AG04450 (cell line): ENCODE measurements around the gene SYP. TPM values are rescaled to one million over a fixed set of nuclear protein-coding genes. Genes with fewer than 3 reads are reported as not detected.

ENCODE experiments used
- CTCF ChIA-PET: fragments of 300-600, 350-600 bp; formaldehyde crosslinking; extraction: SDS; loops from one replicate; lab custom pipeline; 2022; ENCODE audit warnings: antibody characterized with exemption, inconsistent platforms; lab: Charles Lee
- POLR2A ChIA-PET: fragments of 350-600 bp; formaldehyde crosslinking; extraction: SDS; loops from one replicate; lab custom pipeline; 2021; ENCODE audit warnings: antibody characterized with exemption, inconsistent platforms; lab: Yijun Ruan, JAX
- DNase-seq: peaks from one replicate; pipeline ENCODE4 v3.0.0-alpha.2; 2011; ENCODE audit warnings: low read depth, low spot score
- H3K27ac ChIP-seq: one replicate; pipeline ENCODE4 v1.5.1; 2012; ENCODE audit warnings: low read depth, low read length, control low read depth
- H3K27me3 ChIP-seq: one replicate; pipeline ENCODE4 v1.6.0; 2012; ENCODE audit warnings: low read length; ENCODE audit not compliant: control insufficient read depth, insufficient read depth
- H3K4me3 ChIP-seq: 2 replicates; pipeline ENCODE4 v1.5.1; 2011; ENCODE audit warnings: mild to moderate bottlenecking, low read depth, low read length, control low read depth
- H3K9me3 ChIP-seq: 2 replicates; pipeline ENCODE4 v1.5.1; 2012; ENCODE audit warnings: low read length; ENCODE audit not compliant: control insufficient read depth, insufficient read depth
- CTCF ChIP-seq: IDR thresholded peaks from 2 replicates; pipeline ENCODE4 v1.5.1; 2011; ENCODE audit warnings: low read depth, low read length, control low read depth, inconsistent platforms
- polyA plus RNA-seq: library from polyadenylated mRNA; depleted of rRNA; stranded (reverse); fragments of >200 nt; gene quantifications from 2 replicates; pipeline ENCODE4 v1.2.3, GENCODE V29; 2011

Gene SYP
- polyA plus RNA-seq, 1 experiment, result 0.07 TPM

GRCh38 chrX:49166914-49167739 is 32.9 kb downstream of the SYP start:
- POLR2A ChIA-PET, result interaction anchor here (1.1 to 1.6 kb wide), 4 partner anchors 11 to 125 kb away, joined by 3 to 7 read pairs (median 5); no protein-coding TSS in a partner anchor
- Histone ChIP-seq H3K4me3 (peak overlapping the region; percentile 35), H3K27me3 (no peaks in the 10 kb centered on the region), H3K27ac (peak overlapping the region; percentile 85), H3K9me3 (no peaks in the 10 kb centered on the region)
- CTCF ChIA-PET, result interaction anchor here (1.5 to 2.6 kb wide), 2 partner anchors 12 to 25 kb away, joined by 4 to 28 read pairs; no protein-coding TSS in a partner anchor
- no peak for TF ChIP-seq CTCF
- no peak for DNase-seq

DNA sequence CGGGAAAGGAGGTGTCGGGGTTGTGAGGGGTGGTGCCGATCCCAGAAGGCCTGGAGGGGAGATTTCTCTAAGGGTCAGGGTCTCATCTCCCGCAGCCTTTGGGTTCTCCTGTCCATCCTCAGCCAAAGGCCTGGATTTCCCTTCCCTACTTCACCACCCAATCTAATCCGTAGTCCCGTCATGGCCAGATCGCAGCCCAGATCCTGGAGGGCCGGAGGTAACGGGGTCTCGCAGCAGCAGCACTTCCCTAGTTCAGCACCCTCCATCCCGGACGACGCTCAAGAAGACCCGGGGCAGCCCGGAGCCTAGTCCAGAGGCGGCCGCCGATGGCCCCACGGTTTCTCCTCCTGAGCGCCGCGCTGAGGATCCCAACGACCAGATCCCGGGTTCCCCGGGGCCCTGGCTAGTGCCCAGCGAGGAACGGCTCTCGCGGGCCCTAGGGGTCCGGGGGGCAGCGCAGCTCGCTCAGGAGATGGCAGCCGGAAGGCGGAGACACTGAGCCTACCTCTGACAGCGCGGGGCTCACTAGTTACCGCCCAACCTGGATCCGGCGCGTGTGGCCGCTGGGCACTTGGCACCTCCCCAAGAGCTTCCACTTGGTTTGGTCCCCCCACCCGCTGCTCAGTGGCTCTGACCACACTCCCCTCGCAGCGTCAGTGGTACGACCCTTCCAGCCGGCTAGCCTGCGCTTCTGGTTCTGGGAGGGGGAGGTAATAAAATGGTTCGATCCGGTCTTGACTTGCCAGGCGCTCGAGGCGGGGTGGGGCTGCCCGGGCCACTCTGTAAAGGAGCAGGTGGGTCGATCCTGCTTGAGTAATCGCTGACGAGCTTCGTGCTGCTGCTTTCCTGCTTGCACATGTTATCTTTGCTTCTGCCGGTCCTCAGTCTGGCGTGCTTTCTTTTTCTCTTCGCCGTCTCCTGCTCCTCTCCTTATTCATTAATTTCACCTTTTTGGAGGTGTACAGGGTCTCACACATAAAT is 33.8 kb downstream of the SYP start:
- Histone ChIP-seq H3K9me3 (no peaks in the 10 kb centered on the region), H3K27ac (peak overlapping the region; percentile 85), H3K4me3 (peak overlapping the region; percentile 35), H3K27me3 (no peaks in the 10 kb centered on the region)
- POLR2A ChIA-PET, result interaction anchor here (1.1 to 1.6 kb wide), 4 partner anchors 10 to 125 kb away, joined by 3 to 7 read pairs (median 5); no protein-coding TSS in a partner anchor
- DNase-seq, result no peak
- TF ChIP-seq CTCF, result no peak
- CTCF ChIA-PET, result interaction anchor here (1.5 to 2.6 kb wide), 2 partner anchors 11 to 26 kb away, joined by 4 to 28 read pairs; no protein-coding TSS in a partner anchor

GRCh38 chrX:49164589-49165360 is 35.2 kb downstream of the SYP start:
- Histone ChIP-seq H3K27ac (no peak overlapping the region), H3K9me3 (no peaks in the 10 kb centered on the region), H3K4me3 (no peak overlapping the region), H3K27me3 (no peaks in the 10 kb centered on the region)
- DNase-seq, result no peak
- no peak for TF ChIP-seq CTCF
- ChIA-PET CTCF (interaction anchor here (1.5 to 1.8 kb wide), 2 partner anchors 9 to 11 kb away, joined by 8 read pairs; no protein-coding TSS in a partner anchor), POLR2A (no interaction called here)

DNA sequence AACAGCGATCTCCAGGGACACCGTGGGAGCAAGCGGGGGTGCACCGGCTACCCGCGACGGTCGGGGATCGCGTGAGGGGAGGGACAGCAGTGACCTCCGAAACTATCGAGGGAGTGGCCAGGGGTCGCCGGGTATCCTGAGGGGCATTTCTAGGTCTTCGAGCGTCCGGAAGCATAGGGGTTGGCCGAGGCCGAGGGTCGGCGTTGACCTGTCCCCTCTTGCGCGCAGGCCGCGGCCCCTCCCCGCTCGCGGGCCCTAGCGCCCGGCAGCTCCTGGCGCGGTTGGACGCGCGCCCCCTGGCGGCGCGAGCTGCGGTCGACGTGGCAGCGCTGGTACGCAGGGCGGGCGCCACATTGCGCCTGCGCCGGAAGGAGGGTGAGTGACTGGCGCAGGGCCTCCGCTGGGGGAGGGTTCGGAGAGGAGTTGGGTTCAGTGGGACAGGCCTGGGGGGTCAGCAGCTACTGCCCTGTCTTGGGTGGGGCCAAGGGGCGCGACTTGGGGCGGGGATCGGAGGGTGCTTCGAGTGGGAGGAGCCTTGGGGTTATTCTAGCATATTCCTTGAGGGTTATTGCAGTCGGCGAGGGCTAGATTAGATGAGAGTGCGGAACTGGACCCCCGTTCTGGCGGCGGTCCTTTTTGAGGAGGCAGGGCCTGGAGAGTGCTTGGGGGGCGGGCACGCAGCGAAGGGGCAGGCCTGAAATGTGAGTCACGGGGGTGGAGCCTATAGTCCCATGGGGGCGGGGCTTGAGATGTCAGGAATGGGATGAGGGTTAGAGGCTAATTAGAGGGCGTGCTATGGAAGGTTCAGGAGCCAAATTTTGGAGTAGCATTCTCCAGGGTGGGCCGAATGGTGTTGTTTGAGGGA is 36.2 kb downstream of the SYP start:
- POLR2A ChIA-PET, result interaction anchor here (1.0 to 1.2 kb wide), 2 partner anchors 9 to 27 kb away, joined by 3 to 5 read pairs; no protein-coding TSS in a partner anchor
- DNase-seq, result no peak
- no peaks in the 10 kb centered on the region for H3K27me3 ChIP-seq
- peak overlapping the region; percentile 70 for H3K27ac ChIP-seq
- TF ChIP-seq CTCF, result peak; percentile 47
- H3K9me3 ChIP-seq, result no peaks in the 10 kb centered on the region
- CTCF ChIA-PET, result interaction anchor here (0.7 to 1.8 kb wide), 6 partner anchors 8 to 29 kb away, joined by 3 to 8 read pairs (median 4); no protein-coding TSS in a partner anchor
- H3K4me3 ChIP-seq, result peak overlapping the region; percentile 50
